HG03565 (cell line): ENCODE data around the gene FEM1C.
A peak's percentile ranks its signal among the peaks of the same experiment; 100 is the strongest.

Source experiments
- ATAC-seq: cut with Tn5 transposase; IDR thresholded peaks from one replicate; pipeline ENCODE4 v1.9.1; 2021; ENCODE audit warnings: mild to moderate bottlenecking, moderate library complexity; ENCODE audit not compliant: unreplicated experiment

Gene FEM1C

DNA sequence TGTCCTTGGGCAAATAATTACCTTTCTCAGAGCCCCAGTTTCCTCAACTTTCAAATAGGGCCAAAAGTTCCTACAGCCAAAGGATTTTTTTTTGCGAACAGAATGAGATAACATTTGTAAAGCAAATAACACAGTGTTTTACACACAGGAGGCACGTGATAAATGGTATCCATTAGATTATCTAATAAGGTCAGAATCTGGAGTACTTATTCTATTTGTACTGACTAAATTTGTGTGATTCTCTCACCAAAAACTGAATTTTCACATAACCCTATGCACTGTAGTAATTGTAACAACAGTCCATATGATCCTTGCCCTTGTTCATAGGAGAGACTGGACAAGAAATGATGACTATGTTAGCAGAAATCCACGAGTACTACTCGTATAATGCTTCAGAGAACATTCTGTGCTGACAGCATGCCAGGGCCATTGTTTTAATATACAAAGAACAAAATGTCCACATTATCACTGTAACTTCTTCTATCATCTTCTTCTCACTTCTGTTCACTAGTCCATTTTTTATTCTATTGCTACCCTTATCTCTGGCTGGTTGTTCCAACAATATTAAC, 13.9 kb upstream of the FEM1C start:
- ATAC-seq: no peak

DNA sequence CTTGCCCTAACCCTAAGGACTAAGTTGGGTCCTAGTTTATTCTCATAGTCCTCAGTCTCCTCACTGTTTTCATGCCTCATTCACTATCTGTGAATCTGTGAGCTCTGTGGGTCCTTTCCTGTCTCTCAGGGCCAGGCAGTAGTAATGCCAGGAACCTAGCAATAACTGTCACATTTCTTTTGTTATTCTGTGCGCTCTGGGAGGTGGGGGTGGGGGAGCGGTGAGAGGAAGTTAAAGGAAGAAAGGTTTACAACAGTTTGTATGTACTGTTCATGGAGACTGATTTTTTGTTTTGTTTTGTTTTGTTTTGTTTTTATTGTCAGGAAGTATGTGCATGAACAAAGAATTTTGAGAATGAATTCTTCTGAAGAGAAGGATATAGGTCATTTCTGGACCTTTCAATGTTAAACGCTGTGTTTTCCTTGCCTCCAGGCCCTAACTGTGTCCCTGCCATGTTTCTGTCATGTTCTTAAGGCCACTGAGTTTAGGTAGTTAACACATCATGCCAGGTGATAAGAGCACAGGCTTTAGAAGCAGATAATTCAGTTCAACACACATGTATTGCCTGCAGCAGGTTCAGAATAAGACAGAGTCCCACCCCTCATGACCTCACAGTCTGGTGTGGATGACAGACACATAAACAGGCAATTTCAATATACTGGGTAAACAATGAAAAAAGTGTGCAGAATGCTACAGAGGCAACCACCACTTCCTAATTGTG, 13.3 kb upstream of the FEM1C start:
- ATAC-seq: no peak

- ATAC-seq: no peak
Observed at GRCh38 chr5:115556276-115556675, 11.7 kb upstream of the FEM1C start.

DNA sequence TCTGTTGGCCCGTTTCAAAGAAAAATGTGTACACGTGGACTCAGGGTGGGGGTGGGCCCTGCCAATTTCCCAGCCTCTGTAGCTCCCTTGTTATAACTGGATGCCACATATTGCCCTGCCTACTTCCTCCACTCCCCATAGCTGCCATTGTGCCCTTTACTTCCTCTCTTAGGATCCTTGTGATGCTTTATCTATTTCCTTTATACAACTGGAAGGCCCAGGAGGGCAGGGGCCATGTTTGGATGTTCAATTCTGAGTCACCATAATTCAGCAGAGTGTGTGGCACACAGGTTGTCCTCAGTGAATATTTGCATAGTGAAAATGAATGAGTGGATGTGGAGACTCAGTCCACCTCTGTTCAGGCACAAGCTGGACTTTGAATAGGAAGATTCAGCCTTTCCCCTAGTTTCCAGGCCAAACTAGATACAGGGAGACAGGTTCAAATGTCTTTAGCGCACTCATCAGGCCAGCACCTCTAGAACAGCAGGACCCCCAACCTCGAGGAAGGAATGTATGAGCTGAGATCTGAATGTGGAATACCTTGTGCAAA, 10.6 kb upstream of the FEM1C start:
- no peak for ATAC-seq

DNA sequence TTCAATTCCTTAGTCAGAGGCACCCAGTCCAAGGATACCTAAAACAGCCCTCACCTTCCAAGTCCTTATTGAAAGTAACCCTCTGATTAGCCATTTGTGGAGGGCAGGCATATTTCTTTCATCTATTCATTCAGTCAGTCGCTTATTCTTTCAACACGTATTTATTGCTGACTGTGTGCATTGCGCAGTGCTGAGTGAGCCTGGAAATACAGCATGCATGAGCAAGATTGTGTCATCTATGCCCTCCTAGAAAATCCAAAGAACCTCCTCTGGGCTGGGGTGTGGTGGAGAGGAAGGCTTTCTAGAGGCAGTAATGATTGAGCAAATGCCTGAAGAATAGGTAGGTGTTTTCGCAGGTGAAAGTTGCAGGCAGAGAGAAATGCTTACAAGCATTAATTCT, 8.5 kb upstream of the FEM1C start:
- ATAC-seq: no peak

GRCh38 chr5:115551415-115551814, 6.8 kb upstream of the FEM1C start:
- no peak for ATAC-seq

DNA sequence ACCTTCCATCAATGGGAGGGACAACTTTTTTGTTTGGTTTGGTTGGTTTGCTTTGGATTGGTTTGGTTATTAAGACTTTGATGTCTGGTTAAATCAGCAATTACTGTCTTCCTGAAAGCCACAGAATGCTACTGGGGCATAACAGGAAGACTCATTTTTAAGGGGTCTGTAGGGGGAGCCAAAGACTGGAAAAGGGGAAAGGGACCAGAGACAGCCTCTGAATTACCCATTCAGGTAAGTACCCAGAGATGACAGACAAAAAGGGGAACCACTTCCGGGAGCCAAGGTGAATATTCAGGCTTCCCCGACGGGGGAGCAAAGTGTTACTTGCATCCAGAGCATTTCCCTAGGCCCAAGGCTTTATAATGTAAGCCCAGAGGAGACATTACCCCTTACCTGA, 4.6 kb upstream of the FEM1C start:
- ATAC-seq: no peak

DNA sequence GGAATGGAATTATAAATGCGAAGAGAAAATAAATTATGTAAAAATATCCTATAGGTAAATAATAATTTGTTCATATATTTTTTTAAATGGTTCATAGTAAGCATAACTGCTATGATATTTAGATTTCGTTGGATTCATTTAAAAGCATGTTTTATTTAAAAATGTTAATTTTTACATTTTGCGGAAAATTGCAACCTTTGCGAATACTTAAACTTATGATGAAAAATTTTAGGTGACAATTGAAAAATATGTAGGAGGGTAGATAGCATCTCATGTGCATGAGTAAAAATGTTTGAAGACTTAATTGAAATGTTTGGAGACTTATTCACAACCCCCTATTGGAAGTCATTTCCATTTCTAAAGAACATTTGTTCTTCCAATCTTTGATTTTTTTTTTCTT, 4.1 kb upstream of the FEM1C start:
- no peak for ATAC-seq

- no peak for ATAC-seq
Observed at GRCh38 chr5:115545351-115545882, 842 bp upstream of the FEM1C start.

GRCh38 chr5:115544043-115544435, 536 bp downstream of the FEM1C start:
- ATAC-seq: no peak

GRCh38 chr5:115543365-115544042, 1.1 kb downstream of the FEM1C start:
- ATAC-seq: peak; percentile 28

GRCh38 chr5:115542651-115543364, 1.8 kb downstream of the FEM1C start:
- no peak for ATAC-seq

- no peak for ATAC-seq
Observed at GRCh38 chr5:115542086-115542485, 2.5 kb downstream of the FEM1C start.

DNA sequence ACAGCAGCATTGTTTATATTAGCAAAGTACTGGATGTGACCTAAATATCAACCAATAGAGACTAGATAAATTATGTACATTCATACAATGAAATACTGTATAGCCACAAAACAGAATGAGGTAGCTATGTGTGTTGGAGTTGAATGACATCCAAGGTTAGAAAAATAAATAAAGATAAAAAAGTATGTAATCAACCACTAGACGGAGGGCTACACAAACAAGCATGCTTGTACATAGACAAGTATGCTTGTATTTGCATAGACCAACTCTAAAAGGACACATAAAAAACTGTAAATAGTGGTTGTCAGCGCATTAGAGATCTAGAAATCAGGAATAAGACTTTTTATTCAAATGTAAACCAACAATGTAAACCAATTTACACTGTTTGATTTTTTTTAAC, 3.0 kb downstream of the FEM1C start:
- ATAC-seq: no peak

- no peak for ATAC-seq
Observed at GRCh38 chr5:115535479-115536035, 9.0 kb downstream of the FEM1C start.

DNA sequence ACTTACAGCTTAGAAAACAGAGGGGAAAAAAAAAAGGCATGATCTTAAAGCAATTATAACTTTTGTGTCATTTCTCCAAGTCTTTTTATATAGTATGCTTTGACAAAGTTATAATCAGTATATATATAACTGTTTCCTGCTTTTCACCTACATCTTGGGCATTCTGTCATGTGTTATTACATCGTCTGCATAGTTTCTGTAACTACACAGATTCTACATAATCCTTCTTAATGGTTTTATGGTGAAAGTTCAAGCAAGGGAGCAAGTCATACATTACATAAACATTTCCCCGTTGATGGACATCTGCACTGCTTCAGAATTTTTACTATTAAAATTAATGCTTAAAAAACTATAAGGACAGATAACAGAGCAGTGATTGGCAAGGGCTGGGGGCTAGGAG, 12.1 kb downstream of the FEM1C start:
- ATAC-seq: no peak

GRCh38 chr5:115531787-115532367, 12.7 kb downstream of the FEM1C start:
- no peak for ATAC-seq

- no peak for ATAC-seq
Observed at GRCh38 chr5:115531380-115531779, 13.2 kb downstream of the FEM1C start.

DNA sequence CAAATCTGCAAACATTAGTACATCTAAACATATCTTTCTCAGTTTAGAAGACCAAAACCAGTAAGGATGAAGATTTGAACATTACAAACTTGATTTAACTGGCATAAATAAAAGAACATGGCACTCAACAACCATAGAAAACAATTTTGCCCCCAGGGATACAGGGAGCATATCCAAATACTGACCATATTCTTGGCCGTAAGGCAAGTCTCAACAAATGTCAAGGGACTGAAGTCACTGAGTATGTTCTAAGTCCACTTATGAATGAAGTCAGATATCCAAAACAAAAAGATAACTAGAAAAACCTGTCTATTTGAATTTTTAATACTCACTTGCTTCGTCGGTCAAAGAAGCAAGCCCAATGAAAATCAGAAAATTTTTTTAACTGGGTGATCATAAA, 14.1 kb downstream of the FEM1C start:
- ATAC-seq: no peak

DNA sequence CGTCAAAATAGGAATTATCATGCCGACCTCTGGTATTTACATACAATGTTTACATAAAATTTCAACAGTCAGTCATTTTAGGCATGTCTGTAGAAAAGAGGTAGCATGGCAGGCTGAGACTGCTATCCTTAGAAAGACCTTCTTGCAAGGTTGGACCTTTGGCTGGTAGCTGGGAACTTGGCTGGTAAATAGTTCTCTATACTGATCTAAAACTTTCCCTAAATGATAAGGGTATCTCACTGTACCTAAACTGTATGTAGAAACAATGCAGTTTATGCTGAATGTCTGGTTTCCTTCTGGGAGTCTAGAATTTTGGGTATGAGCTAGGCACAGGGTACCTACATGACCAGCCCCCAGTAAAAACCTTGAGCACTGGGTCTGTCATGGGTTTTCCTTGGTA, 18.0 kb downstream of the FEM1C start:
- no peak for ATAC-seq
